ENCODE results near the gene DBX1.

- no peak for TF ChIP-seq CTCF (IDR thresholded peaks at IDR 0.05; ENCODE audit: low read length)
- TF ChIP-seq EZH2 (optimal IDR thresholded peaks at IDR 0.05; ENCODE audit: low read depth, low read length), result no peak
- TF ChIP-seq EZH2phosphoT487 (IDR thresholded peaks at IDR 0.05; ENCODE audit: low read length), result no peak
Observed at GRCh38 chr11:20193307-20193706, 33.0 kb upstream of the DBX1 start.
